Measurements from ENCODE around the gene SLC39A11.
"Not testable (repeated sequence)": the region's sequence is repeated elsewhere in the genome, so short reads cannot be mapped to it uniquely, and the experiment has no call there.

The SLC39A11 gene

DNA sequence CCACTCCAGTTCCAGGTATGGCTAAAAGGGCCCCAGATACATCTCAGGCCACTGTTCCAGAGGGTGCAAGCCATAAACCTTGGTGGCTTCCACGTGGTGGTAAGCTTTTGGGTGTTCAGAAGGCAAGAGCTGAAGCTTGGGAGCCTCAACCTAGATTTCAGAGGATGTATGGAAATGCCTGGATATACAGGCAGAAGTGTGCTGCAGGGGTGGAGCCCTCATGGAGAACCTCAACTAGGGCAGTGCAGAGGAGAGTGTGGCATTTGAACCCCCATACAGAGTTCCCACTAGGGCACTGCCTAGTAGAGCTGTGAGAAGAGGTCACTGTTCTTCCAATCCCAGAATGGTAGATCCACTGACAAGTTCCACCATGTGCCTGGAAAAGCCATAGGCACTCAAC, 267.3 kb downstream of the SLC39A11 start:
- Histone ChIP-seq H4K91ac (ENCODE audit: low read depth, low read length) (no peak overlapping the region), H2BK5ac (ENCODE audit: low read depth, low read length, poor library complexity) (no peak overlapping the region), H4K12ac (ENCODE audit: low read depth, low read length) (no peak overlapping the region), H2AFZ (ENCODE audit: insufficient read depth, low read length, poor library complexity) (no peak overlapping the region), H2AK5ac (ENCODE audit: low read length) (no peak overlapping the region), H3K9me3 (ENCODE audit: insufficient read depth, low read depth, low read length) (peaks cover 4% of the 10 kb centered on the region), H3K4me1 (ENCODE audit: control insufficient read depth in 1 of 2, insufficient read depth in 2 of 2, low read length in 2 of 2) (no peaks in the 10 kb centered on the region), H3K4me3 (ENCODE audit: low read depth, low read length) (no peak overlapping the region), H3K14ac (ENCODE audit: low read length) (no peak overlapping the region), H2BK120ac (ENCODE audit: insufficient read depth, low read length, poor library complexity) (no peak overlapping the region), H3K18ac (ENCODE audit: low read length) (no peak overlapping the region), H3K9ac (ENCODE audit: low read length) (no peak overlapping the region), H3K4me2 (ENCODE audit: low read length) (no peak overlapping the region), H3K79me1 (ENCODE audit: low read length) (no peaks in the 10 kb centered on the region), H3K79me2 (ENCODE audit: control insufficient read depth, insufficient read depth, low read length, poor library complexity) (no peaks in the 10 kb centered on the region), H3K4ac (ENCODE audit: low read depth, low read length) (no peak overlapping the region), H3K23ac (ENCODE audit: low read length) (no peak overlapping the region), H3K27ac (ENCODE audit: low read depth, low read length) (no peak overlapping the region), H2BK12ac (ENCODE audit: low read length) (no peak overlapping the region), H4K8ac (ENCODE audit: low read depth, low read length) (no peak overlapping the region), H3K27me3 (ENCODE audit: insufficient read depth, low read length) (no peaks in the 10 kb centered on the region), H3K36me3 (ENCODE audit: control insufficient read depth in 1 of 2, insufficient read depth in 2 of 2, low read length in 2 of 2) (peaks cover 0 to 6% of the 10 kb centered on the region in 2 experiments)
- WGBS (ENCODE audit: extremely low coverage, insufficient coverage, insufficient read length) = no CpG with 5 or more reads among the region's 1 CpG
- no peak for DNase-seq

DNA sequence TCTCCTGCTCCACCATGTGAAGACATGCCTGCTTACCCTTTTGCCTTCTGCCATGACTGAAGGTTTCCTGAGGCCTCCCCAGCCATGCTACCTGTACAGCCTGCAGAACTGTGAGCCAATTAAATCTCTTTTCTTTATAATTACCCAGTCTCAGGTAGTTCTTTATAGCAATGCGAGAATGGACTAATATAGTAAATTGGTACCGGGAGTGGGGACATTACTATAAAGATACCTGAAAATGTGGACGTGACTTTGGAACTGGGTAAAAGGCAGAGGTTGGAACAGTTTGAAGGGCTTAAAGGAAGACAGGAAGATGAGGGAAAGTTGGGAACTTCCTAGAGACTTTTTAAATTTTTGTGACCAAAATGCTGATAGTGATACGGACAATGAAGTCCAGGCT, 268.2 kb downstream of the SLC39A11 start:
- not testable (repeated sequence) for H2BK12ac ChIP-seq (ENCODE audit: low read length)

GRCh38 chr17:72822358-72823023, 270.0 kb downstream of the SLC39A11 start:
- no peak overlapping the region for H3K27ac ChIP-seq (ENCODE audit: low read depth, low read length)
- no peaks in the 10 kb centered on the region for H3K27me3 ChIP-seq (ENCODE audit: insufficient read depth, low read length)
- no peak overlapping the region for H2BK120ac ChIP-seq (ENCODE audit: insufficient read depth, low read length, poor library complexity)
- no peak overlapping the region for H2AFZ ChIP-seq (ENCODE audit: insufficient read depth, low read length, poor library complexity)
- no peaks in the 10 kb centered on the region for H3K79me1 ChIP-seq (ENCODE audit: low read length)
- H3K4me2 ChIP-seq (ENCODE audit: low read length) = no peak overlapping the region
- H3K36me3 ChIP-seq (ENCODE audit: control insufficient read depth in 1 of 2, insufficient read depth in 2 of 2, low read length in 2 of 2) = peaks cover 0 to 6% of the 10 kb centered on the region in 2 experiments
- WGBS (ENCODE audit: extremely low coverage, insufficient coverage, insufficient read length) = no CpG with 5 or more reads among the region's 5 CpGs
- H4K12ac ChIP-seq (ENCODE audit: low read depth, low read length) = no peak overlapping the region
- H2AK5ac ChIP-seq (ENCODE audit: low read length) = no peak overlapping the region
- H3K4me1 ChIP-seq (ENCODE audit: control insufficient read depth in 1 of 2, insufficient read depth in 2 of 2, low read length in 2 of 2) = no peaks in the 10 kb centered on the region
- no peak overlapping the region for H2BK12ac ChIP-seq (ENCODE audit: low read length)
- no peak overlapping the region for H3K4ac ChIP-seq (ENCODE audit: low read depth, low read length)
- H3K9ac ChIP-seq (ENCODE audit: low read length) = no peak overlapping the region
- H3K4me3 ChIP-seq (ENCODE audit: low read depth, low read length) = no peak overlapping the region
- H4K8ac ChIP-seq (ENCODE audit: low read depth, low read length) = no peak overlapping the region
- H3K23ac ChIP-seq (ENCODE audit: low read length) = no peak overlapping the region
- no peak overlapping the region for H3K18ac ChIP-seq (ENCODE audit: low read length)
- H2BK5ac ChIP-seq (ENCODE audit: low read depth, low read length, poor library complexity) = no peak overlapping the region
- DNase-seq = no peak
- no peak overlapping the region for H3K14ac ChIP-seq (ENCODE audit: low read length)
- H3K9me3 ChIP-seq (ENCODE audit: insufficient read depth, low read depth, low read length) = peaks cover 4% of the 10 kb centered on the region
- H3K79me2 ChIP-seq (ENCODE audit: control insufficient read depth, insufficient read depth, low read length, poor library complexity) = no peaks in the 10 kb centered on the region
- no peak overlapping the region for H4K91ac ChIP-seq (ENCODE audit: low read depth, low read length)

More for the DNA sequence above, 268.2 kb downstream of the SLC39A11 start:
- H3K79me2 ChIP-seq (ENCODE audit: control insufficient read depth, insufficient read depth, low read length, poor library complexity); DNase-seq; H3K4me3 ChIP-seq (ENCODE audit: low read depth, low read length); H4K12ac ChIP-seq (ENCODE audit: low read depth, low read length); H2AFZ ChIP-seq (ENCODE audit: insufficient read depth, low read length, poor library complexity); H3K79me1 ChIP-seq (ENCODE audit: low read length); H3K9ac ChIP-seq (ENCODE audit: low read length); H2AK5ac ChIP-seq (ENCODE audit: low read length); H3K36me3 ChIP-seq (ENCODE audit: control insufficient read depth in 1 of 2, insufficient read depth in 2 of 2, low read length in 2 of 2); H2BK5ac ChIP-seq (ENCODE audit: low read depth, low read length, poor library complexity); H3K18ac ChIP-seq (ENCODE audit: low read length); H3K14ac ChIP-seq (ENCODE audit: low read length); H3K23ac ChIP-seq (ENCODE audit: low read length); H3K4me1 ChIP-seq (ENCODE audit: control insufficient read depth in 1 of 2, insufficient read depth in 2 of 2, low read length in 2 of 2); H3K4me2 ChIP-seq (ENCODE audit: low read length); H3K27ac ChIP-seq (ENCODE audit: low read depth, low read length); H4K8ac ChIP-seq (ENCODE audit: low read depth, low read length); H3K4ac ChIP-seq (ENCODE audit: low read depth, low read length); H2BK120ac ChIP-seq (ENCODE audit: insufficient read depth, low read length, poor library complexity); H3K9me3 ChIP-seq (ENCODE audit: insufficient read depth, low read depth, low read length); H3K27me3 ChIP-seq (ENCODE audit: insufficient read depth, low read length); H4K91ac ChIP-seq (ENCODE audit: low read depth, low read length): not testable (repeated sequence)
- WGBS (ENCODE audit: extremely low coverage, insufficient coverage, insufficient read length) = no CpG with 5 or more reads among the region's 4 CpGs

DNA sequence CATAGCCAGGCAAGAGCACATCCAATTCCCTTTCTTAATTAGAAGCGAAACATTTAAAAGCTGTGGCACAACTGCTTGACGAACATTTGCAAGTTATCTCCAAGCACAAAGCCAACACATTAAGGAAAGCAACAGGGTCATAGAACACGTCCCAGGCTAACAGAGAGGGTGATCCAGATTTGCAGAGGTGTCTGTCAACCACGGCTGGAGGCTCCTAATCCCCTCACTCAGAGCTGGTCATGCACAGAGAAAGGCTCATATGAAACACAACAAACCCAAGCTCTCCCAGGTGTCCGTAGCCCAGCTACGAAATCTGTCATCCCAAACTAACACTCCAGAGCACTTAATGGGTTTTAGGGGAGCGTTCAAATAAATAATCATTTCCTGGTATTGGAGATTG, 276.1 kb downstream of the SLC39A11 start:
- H2BK12ac ChIP-seq (ENCODE audit: low read length) = no peak overlapping the region
- no CpG with 5 or more reads among the region's 7 CpGs for WGBS (ENCODE audit: extremely low coverage, insufficient coverage, insufficient read length)
- H3K9me3 ChIP-seq (ENCODE audit: insufficient read depth, low read depth, low read length) = no peaks in the 10 kb centered on the region
- H3K4me1 ChIP-seq (ENCODE audit: control insufficient read depth in 1 of 2, insufficient read depth in 2 of 2, low read length in 2 of 2) = no peaks in the 10 kb centered on the region
- H4K8ac ChIP-seq (ENCODE audit: low read depth, low read length) = no peak overlapping the region
- no peaks in the 10 kb centered on the region for H3K27me3 ChIP-seq (ENCODE audit: insufficient read depth, low read length)
- no peak overlapping the region for H3K4ac ChIP-seq (ENCODE audit: low read depth, low read length)
- no peak overlapping the region for H3K4me2 ChIP-seq (ENCODE audit: low read length)
- H3K27ac ChIP-seq (ENCODE audit: low read depth, low read length) = no peak overlapping the region
- DNase-seq = no peak
- H3K4me3 ChIP-seq (ENCODE audit: low read depth, low read length) = no peak overlapping the region
- no peak overlapping the region for H2BK120ac ChIP-seq (ENCODE audit: insufficient read depth, low read length, poor library complexity)
- H2AFZ ChIP-seq (ENCODE audit: insufficient read depth, low read length, poor library complexity) = no peak overlapping the region
- no peak overlapping the region for H4K12ac ChIP-seq (ENCODE audit: low read depth, low read length)
- no peak overlapping the region for H2AK5ac ChIP-seq (ENCODE audit: low read length)
- H2BK5ac ChIP-seq (ENCODE audit: low read depth, low read length, poor library complexity) = no peak overlapping the region
- no peaks in the 10 kb centered on the region for H3K36me3 ChIP-seq (ENCODE audit: control insufficient read depth in 1 of 2, insufficient read depth in 2 of 2, low read length in 2 of 2)
- H3K9ac ChIP-seq (ENCODE audit: low read length) = no peak overlapping the region
- no peak overlapping the region for H3K18ac ChIP-seq (ENCODE audit: low read length)
- H3K23ac ChIP-seq (ENCODE audit: low read length) = no peak overlapping the region
- H3K79me1 ChIP-seq (ENCODE audit: low read length) = no peaks in the 10 kb centered on the region
- H3K79me2 ChIP-seq (ENCODE audit: control insufficient read depth, insufficient read depth, low read length, poor library complexity) = no peaks in the 10 kb centered on the region
- H3K14ac ChIP-seq (ENCODE audit: low read length) = no peak overlapping the region
- no peak overlapping the region for H4K91ac ChIP-seq (ENCODE audit: low read depth, low read length)

All from trophoblast cell (in vitro differentiated cells and primary cell).